Muscle of leg (tissue), 11 donors: ENCODE data around the gene MRPS30. TPM values are rescaled to one million over a fixed set of nuclear protein-coding genes. Genes with fewer than 3 reads are reported as not detected.
"Not testable (repeated sequence)": the region's sequence is repeated elsewhere in the genome, so short reads cannot be mapped to it uniquely, and the experiment has no call there.

Source experiments
- DNase-seq: peaks from one replicate; pipeline ENCODE4 v3.0.0; 2013
- H3K27ac ChIP-seq: one replicate; pipeline ENCODE4 v1.5.1; 2013; ENCODE audit warnings: mild to moderate bottlenecking, low read length, control low read depth
- H3K27me3 ChIP-seq: one replicate; pipeline ENCODE4 v1.6.1; 2013; ENCODE audit warnings: low read length; ENCODE audit not compliant: control insufficient read depth, insufficient read depth
- H3K36me3 ChIP-seq: one replicate; pipeline ENCODE4 v1.6.1; 2013; ENCODE audit warnings: low read length; ENCODE audit not compliant: control insufficient read depth, insufficient read depth
- H3K4me1 ChIP-seq: one replicate; pipeline ENCODE4 v1.6.1; 2013; ENCODE audit warnings: low read length; ENCODE audit not compliant: control insufficient read depth, insufficient read depth
- H3K4me3 ChIP-seq: one replicate; pipeline ENCODE4 v1.5.1; 2013; ENCODE audit warnings: low read length, control low read depth
- H3K9me3 ChIP-seq: replicated peaks from 2 replicates; pipeline ENCODE4 v1.6.1; 2013; ENCODE audit warnings: low read depth, low read length; ENCODE audit not compliant: control insufficient read depth
- WGBS: methylation state at CpG from one replicate; pipeline ENCODE4 v1.1.5; 2013; ENCODE audit warnings: missing lambda C conversion rate; ENCODE audit not compliant: insufficient coverage; 5-methylcytosine and 5-hydroxymethylcytosine counted together
- polyA plus RNA-seq, 8 donors: library from polyadenylated mRNA; unstranded; fragments of 120-200 nt; gene quantifications; one replicate each; pipeline versions ENCODE4 v1.2.1 to v1.2.3, GENCODE V29; 2013; ENCODE audit warnings: inconsistent platforms in 1 of 8, low replicate concordance in 1 of 8; ENCODE audit not compliant: insufficient read length in 8 of 8, insufficient read depth in 1 of 8
- total RNA-seq: library from RNA; stranded (reverse); fragments of 120-200 nt; gene quantifications from one replicate; pipeline ENCODE4 v1.2.4, GENCODE V29; 2013

MRPS30 gene
- total and polyA plus RNA-seq, 9 donors, result 28.4 to 50.6 (median 36.6) TPM

DNA sequence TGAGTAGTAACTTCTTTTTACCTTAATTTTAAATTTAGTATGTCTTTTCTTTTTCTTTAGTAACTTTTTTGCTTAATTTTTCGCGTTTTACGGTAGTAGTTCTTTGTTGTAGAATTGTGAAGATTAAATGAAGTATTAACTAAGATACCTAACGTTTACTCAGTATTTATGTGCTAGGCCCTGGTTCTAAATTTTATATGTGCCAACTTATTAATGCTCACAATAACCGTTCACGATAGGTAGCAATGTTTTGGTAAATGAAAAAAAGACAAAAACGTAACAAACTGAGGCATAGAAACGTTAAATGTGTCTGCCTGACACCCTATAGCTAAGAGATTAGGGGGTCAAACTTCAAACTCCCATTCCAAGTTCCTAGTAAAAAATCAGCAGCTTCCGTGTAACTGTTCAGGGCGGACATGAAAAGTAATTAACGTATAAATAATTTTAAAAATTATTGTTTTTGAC lies 1.2 kb downstream of the MRPS30 start:
- no peaks in the 10 kb centered on the region for H3K4me1 ChIP-seq
- no peaks in the 10 kb centered on the region for H3K27me3 ChIP-seq
- WGBS, result no CpG with 5 or more reads among the region's 11 CpGs
- H3K9me3 ChIP-seq, result no peaks in the 10 kb centered on the region
- H3K4me3 ChIP-seq, result peak overlapping the region; percentile 93
- peak overlapping the region; percentile 93 for H3K27ac ChIP-seq
- no peak for DNase-seq
- H3K36me3 ChIP-seq, result peaks cover 7% of the 10 kb centered on the region

DNA sequence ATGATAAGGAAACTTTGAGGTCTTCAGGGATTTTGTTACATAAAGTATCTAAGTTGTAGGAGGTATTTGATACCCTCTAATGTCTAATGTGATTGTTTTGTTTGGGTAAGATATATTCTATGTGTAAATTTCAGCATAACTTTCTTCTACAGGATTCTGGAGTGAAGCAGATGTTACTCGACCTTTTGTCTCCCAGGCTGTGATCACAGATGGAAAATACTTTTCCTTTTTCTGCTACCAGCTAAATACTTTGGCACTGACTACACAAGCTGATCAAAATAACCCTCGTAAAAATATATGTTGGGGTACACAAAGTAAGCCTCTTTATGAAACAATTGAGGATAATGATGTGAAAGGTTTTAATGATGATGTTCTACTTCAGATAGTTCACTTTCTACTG lies 6.0 kb downstream of the MRPS30 start:
- no peaks in the 10 kb centered on the region for H3K4me1 ChIP-seq

DNA sequence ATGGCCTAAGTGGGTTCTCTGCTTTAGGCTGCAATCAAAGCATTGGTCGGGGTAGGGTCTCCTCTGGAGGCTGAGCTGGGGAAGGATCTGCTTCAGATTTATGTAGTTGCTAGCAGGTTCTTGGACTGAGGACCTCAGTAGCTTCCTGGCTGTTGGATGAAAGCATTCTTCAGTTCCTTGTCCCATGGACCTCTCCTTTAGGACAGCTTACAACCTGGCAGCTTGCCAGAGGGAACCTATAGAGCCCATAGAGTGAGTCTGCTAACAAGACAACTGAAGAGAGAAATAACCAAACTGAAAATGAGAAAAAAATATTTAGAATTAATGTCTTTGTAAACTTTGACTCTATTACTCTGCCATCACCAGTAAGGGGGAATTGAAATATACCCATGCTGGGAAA lies 12.4 kb downstream of the MRPS30 start:
- Histone ChIP-seq H3K27ac (no peak overlapping the region), H3K4me1 (no peaks in the 10 kb centered on the region), H3K4me3 (no peak overlapping the region), H3K27me3 (no peaks in the 10 kb centered on the region), H3K36me3 (peaks cover 3% of the 10 kb centered on the region), H3K9me3 (no peaks in the 10 kb centered on the region)
- no CpG with 5 or more reads among the region's 1 CpG for WGBS
- peak; percentile 4 for DNase-seq

More for the DNA sequence above, 6.0 kb downstream of the MRPS30 start:
- DNase-seq, result no peak
- Histone ChIP-seq H3K4me3 (no peak overlapping the region), H3K27ac (no peak overlapping the region), H3K36me3 (peaks cover 11% of the 10 kb centered on the region), H3K9me3 (no peaks in the 10 kb centered on the region), H3K27me3 (no peaks in the 10 kb centered on the region)
- WGBS, result no CpG with 5 or more reads among the region's 2 CpGs

DNA sequence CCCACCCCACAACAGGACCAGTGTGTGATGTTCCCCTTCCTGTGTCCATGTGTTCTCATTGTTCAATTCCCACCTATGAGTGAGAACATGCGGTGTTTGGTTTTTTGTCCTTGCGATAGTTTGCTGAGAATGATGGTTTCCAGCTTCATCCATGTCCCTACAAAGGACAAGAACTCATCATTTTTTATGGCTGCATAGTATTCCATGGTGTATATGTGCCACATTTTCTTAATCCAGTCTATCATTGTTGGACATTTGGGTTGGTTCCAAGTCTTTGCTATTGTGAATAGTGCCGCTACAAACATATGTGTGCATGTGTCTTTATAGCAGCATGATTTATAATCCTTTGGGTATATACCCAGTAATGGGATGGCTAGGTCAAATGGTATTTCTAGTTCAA lies 15.9 kb downstream of the MRPS30 start:
- WGBS, result no CpG with 5 or more reads among the region's 3 CpGs
- not testable (repeated sequence) for H3K36me3 ChIP-seq

DNA sequence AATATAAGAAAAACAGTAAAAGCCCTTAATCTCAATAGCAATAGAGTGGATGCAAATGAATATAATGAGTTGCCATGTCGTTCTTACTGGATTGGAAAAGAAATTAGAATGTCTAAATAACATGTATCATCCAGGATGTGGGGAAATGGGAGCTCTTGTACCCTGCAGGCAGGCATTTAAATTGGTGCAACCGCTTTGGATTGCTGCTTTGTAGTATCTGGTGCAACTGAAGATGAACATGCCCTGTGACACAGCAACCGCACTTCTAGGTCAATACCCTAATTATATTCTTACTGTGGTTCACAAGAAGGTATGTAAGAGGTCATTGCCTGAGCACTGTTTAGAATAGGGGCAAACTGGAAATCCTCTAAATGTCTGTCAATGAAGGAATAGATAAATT lies 18.9 kb downstream of the MRPS30 start:
- H3K27me3 ChIP-seq, result no peaks in the 10 kb centered on the region
- H3K36me3 ChIP-seq, result no peaks in the 10 kb centered on the region
- WGBS, result 90% methylated on average over 1 of the region's 3 CpGs
- H3K4me3 ChIP-seq, result no peak overlapping the region
- H3K4me1 ChIP-seq, result no peaks in the 10 kb centered on the region
- no peak overlapping the region for H3K27ac ChIP-seq
- DNase-seq, result no peak
- no peaks in the 10 kb centered on the region for H3K9me3 ChIP-seq

More for the DNA sequence above, 15.9 kb downstream of the MRPS30 start:
- not testable (repeated sequence) for H3K27ac ChIP-seq, H3K4me1 ChIP-seq, H3K27me3 ChIP-seq, H3K4me3 ChIP-seq, DNase-seq, H3K9me3 ChIP-seq

DNA sequence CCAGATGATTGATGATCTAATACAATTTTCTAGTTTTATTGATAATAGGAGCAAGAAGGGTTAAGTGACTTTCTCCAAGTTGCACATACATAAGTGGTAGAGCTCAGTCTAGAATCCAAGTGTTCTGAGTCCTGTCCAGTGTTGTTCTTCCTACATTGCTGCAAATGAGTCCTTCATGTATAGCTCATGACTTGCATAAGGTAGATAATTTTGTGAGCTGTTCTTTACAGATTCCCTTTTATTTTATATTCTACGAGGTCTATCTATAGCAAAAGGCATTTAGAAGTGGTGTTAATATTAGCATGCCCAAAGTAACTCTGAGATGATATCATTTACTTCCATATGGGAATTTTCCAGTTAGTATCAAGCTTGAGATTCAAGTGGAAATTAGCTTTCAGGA lies 20.0 kb downstream of the MRPS30 start:
- no peaks in the 10 kb centered on the region for H3K9me3 ChIP-seq
- no peaks in the 10 kb centered on the region for H3K4me1 ChIP-seq
- no peak overlapping the region for H3K4me3 ChIP-seq
- no peak for DNase-seq
- no peaks in the 10 kb centered on the region for H3K36me3 ChIP-seq
- no peak overlapping the region for H3K27ac ChIP-seq
- no CpG with 5 or more reads among the region's 1 CpG for WGBS
- H3K27me3 ChIP-seq, result no peaks in the 10 kb centered on the region

DNA sequence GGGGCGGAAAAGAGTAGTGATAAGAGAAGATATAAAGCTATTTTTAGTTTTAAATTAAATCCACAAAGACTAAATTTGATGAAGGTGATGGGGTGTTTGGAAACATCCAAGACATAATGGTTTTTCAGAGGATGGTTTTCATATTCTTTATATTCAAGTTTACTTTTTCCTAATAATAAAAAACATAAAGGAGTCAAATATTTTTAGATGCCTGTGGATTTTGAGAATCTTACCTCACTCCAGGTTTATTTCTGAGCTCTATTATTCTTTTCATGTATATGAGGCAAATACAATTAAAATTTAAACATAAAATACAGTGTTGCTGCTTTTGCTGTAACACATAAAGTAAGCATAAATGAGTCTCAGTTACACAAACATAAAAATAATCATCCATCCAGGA lies 22.2 kb downstream of the MRPS30 start:
- Histone ChIP-seq H3K4me3 (no peak overlapping the region), H3K4me1 (no peaks in the 10 kb centered on the region), H3K27ac (no peak overlapping the region), H3K9me3 (no peaks in the 10 kb centered on the region), H3K36me3 (no peaks in the 10 kb centered on the region), H3K27me3 (no peaks in the 10 kb centered on the region)
- no CpG with 5 or more reads among the region's 1 CpG for WGBS
- no peak for DNase-seq

DNA sequence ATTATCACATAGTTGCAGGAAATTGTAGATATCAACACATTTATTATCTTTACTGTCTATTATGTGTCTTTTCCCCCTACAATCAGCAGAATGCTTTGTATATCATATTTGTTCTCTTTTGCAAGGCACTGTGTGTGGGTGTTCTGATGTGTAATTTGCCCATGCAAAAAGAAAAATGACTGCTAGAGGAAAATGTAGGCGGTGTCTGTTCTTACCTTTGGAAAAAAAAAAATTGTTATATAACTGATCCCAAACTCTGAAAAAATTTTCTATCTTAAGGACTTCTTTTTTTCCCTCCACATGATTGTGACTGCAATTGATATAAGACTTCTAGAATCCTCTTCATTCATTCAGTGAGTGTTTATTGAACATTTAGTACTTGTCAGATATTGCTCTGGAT lies 24.5 kb downstream of the MRPS30 start:
- no peak overlapping the region for H3K4me3 ChIP-seq
- no peaks in the 10 kb centered on the region for H3K27me3 ChIP-seq
- no peak overlapping the region for H3K27ac ChIP-seq
- no CpG with 5 or more reads among the region's 1 CpG for WGBS
- no peaks in the 10 kb centered on the region for H3K4me1 ChIP-seq
- no peak for DNase-seq
- no peaks in the 10 kb centered on the region for H3K9me3 ChIP-seq
- H3K36me3 ChIP-seq, result no peaks in the 10 kb centered on the region

DNA sequence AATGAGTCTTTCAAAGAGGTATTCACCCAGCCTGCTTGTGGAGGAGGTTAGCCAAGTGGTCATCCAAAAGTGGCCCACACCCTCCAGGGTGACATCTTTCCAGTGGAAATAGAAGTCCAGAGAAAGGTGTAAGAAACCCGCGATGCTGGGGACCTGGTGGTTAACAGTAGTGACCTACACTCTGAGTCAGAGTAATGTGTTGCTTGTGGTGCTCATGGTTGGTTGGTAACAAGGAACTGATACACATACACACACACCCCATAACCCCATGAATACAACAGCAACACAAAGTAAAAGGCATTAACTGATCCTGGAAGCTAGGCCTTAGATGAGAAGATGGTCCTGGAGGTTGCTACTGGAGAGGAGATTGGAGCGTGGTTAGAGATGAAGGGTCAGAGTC lies 26.9 kb downstream of the MRPS30 start:
- no peak overlapping the region for H3K4me3 ChIP-seq
- no peaks in the 10 kb centered on the region for H3K36me3 ChIP-seq
- no peaks in the 10 kb centered on the region for H3K4me1 ChIP-seq
- H3K9me3 ChIP-seq, result peaks cover 8% of the 10 kb centered on the region
- WGBS, result 100% methylated on average over 1 of the region's 3 CpGs
- H3K27ac ChIP-seq, result no peak overlapping the region
- H3K27me3 ChIP-seq, result no peaks in the 10 kb centered on the region
- no peak for DNase-seq

DNA sequence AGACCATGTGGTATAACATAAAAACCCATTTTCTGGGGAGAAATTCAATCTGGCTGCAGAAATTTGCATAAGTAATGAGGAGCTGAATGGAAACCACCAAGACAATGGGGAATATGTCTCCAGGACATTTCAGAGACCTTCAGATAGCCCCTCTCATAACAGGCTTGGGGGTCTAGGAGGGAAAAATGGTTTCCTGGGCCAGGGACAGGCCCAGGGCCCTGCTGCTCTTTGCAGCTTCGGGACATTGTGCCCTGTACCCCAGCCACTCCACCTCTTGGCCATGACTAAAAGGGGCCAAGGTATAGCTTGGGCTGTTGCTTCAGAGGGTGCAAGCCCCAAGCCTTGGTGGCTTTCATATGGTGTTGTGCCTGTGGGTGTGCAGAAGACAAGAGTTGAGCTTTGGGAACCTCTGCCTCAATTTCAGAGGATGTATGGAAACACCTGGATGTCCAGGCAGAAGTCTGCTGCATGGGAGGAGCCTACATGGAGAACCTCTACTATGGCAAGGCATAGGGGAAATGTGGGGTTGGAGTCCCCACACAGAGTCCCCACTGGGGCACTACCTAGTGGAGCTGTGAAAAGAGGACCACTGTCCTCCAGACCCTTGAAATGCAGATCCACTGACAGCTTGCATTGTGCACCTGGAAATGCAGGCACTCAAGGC lies 30.4 kb downstream of the MRPS30 start:
- no peak overlapping the region for H3K27ac ChIP-seq
- H3K27me3 ChIP-seq, result no peaks in the 10 kb centered on the region
- no peaks in the 10 kb centered on the region for H3K4me1 ChIP-seq
- H3K4me3 ChIP-seq, result no peak overlapping the region
- DNase-seq, result no peak
- H3K36me3 ChIP-seq, result no peaks in the 10 kb centered on the region
- WGBS, result no CpG with 5 or more reads among the region's 1 CpG
- H3K9me3 ChIP-seq, result peaks cover 8% of the 10 kb centered on the region
